ENCODE measurements around the gene TMEM220. TPM values are rescaled to one million over a fixed set of nuclear protein-coding genes. Genes with fewer than 3 reads are reported as not detected.

TMEM220 gene
- total and polyA plus RNA-seq, 4 donors: 2.8 to 13.8 (median 7.1) TPM

DNA sequence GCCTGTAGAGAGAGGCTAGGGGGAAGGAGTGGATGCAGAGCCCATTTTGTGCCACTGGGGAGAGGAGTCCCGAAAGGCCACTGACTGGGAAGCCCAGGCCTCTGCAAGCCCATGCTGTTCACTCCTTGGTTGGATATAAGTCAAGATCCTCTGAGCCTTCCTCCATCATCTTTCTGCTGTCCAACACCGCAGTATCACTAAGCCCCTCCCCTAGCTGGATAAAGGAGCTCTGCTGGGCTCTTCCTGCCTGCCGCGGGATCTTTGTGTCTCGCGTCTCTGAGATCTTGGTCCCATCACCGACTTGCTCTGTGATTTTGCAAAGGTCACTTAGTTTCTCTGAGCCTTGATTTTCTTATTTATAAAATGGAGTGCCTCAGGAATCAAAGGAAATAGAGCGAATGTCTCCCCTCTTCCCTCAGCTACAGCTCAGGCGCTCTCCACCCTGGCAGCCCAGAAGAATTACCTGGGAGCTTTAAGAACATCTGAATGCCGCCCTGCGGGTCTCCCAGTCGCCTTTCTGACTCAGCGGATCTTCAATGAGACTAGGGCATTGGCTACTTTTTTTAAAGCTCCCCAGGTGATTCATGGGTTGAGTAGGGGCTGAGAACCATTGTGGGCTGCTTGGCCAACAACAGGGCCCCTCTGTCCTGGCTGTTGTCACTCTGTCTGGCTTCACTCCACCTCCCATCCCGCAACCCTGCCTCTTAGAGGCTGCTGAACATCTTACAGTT lies 25.2 kb upstream of the TMEM220 start:
- no peak overlapping the region for H3K27ac ChIP-seq (ENCODE audit: low read depth in 1 of 2, low read length in 1 of 2)
- DNase-seq: no peak
- ATAC-seq (ENCODE audit: insufficient read depth, low FRiP score): no peak
- H3K27me3 ChIP-seq (ENCODE audit: control insufficient read depth in 3 of 3, insufficient read depth in 3 of 3, low read length in 2 of 3): no peaks in the 10 kb centered on the region
- no peak overlapping the region for H3K4me3 ChIP-seq
- WGBS, 2 donors: 51 to 80% methylated on average over 14 of the region's 14 CpGs
- TF ChIP-seq, protein P1, sequence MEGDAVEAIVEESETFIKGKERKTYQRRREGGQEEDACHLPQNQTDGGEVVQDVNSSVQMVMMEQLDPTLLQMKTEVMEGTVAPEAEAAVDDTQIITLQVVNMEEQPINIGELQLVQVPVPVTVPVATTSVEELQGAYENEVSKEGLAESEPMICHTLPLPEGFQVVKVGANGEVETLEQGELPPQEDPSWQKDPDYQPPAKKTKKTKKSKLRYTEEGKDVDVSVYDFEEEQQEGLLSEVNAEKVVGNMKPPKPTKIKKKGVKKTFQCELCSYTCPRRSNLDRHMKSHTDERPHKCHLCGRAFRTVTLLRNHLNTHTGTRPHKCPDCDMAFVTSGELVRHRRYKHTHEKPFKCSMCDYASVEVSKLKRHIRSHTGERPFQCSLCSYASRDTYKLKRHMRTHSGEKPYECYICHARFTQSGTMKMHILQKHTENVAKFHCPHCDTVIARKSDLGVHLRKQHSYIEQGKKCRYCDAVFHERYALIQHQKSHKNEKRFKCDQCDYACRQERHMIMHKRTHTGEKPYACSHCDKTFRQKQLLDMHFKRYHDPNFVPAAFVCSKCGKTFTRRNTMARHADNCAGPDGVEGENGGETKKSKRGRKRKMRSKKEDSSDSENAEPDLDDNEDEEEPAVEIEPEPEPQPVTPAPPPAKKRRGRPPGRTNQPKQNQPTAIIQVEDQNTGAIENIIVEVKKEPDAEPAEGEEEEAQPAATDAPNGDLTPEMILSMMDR (IDR thresholded peaks at IDR 0.05; ENCODE audit: control extremely low read depth, extremely low read depth): no peak
- peaks cover 0 to 9% (median 1%) of the 10 kb centered on the region in 5 donors for H3K4me1 ChIP-seq (ENCODE audit: control insufficient read depth in 5 of 5, insufficient read depth in 5 of 5, low read length in 5 of 5)
- no peaks in the 10 kb centered on the region for H3K9me3 ChIP-seq (ENCODE audit: control insufficient read depth in 4 of 4, insufficient read depth in 3 of 4, low read length in 3 of 4)
- no peaks in the 10 kb centered on the region for H3K36me3 ChIP-seq (ENCODE audit: control insufficient read depth in 4 of 4, insufficient read depth in 4 of 4, low read length in 4 of 4)
- no peak overlapping the region for H3K9ac ChIP-seq (ENCODE audit: insufficient read depth in 1 of 2, low read length in 2 of 2)

DNA sequence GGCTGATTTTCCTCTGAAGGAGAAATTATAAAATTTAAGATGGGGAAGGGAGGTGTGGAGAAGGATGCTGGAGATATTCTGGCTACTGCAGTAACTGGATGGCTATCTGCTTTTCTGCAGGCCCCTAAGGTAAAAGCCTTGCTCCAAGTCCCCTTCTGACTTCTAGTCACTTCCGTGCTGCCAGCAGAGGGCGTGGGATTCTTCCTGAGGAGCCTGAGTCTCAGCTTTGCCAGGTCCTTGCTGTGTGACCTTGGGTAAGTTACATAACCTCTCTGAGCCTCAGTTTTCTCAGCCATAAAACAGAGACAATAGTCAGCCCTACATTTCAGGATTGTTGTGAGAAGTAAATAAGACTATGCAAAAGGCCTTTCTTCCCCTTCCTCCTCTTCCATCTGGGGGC lies 24.3 kb upstream of the TMEM220 start:
- WGBS, 2 donors: 42 to 68% methylated on average over 2 of the region's 2 CpGs
- no peak for ATAC-seq (ENCODE audit: insufficient read depth, low FRiP score)
- TF ChIP-seq, protein P1 (IDR thresholded peaks at IDR 0.05; ENCODE audit: control extremely low read depth, extremely low read depth): no peak

DNA sequence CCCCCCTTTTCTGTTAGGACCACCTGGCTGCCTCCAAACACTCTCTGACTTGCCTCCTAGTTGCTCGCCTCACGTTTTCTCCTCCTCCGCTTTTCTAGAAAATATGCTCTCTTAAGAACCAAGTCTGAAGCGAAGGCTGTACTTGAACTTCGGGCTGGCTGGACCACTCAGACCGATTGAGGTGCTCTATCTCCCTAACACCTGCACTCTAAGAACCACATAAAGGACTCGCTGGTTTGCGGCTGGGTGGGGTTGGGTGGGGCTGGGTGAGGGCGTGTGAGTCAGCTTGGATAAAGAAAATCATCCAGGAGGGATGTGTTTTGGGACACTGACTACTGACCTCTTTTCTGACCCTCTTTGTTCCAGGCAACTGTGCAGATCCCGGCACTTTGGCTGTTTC lies 22.9 kb upstream of the TMEM220 start:
- Histone ChIP-seq H3K27ac (ENCODE audit: low read depth in 1 of 2, low read length in 1 of 2) (no peak overlapping the region), H3K9me3 (ENCODE audit: control insufficient read depth in 4 of 4, insufficient read depth in 3 of 4, low read length in 3 of 4) (no peaks in the 10 kb centered on the region), H3K9ac (ENCODE audit: insufficient read depth in 1 of 2, low read length in 2 of 2) (no peak overlapping the region), H3K36me3 (ENCODE audit: control insufficient read depth in 4 of 4, insufficient read depth in 4 of 4, low read length in 4 of 4) (no peaks in the 10 kb centered on the region), H3K4me3 (no peak overlapping the region), H3K27me3 (ENCODE audit: control insufficient read depth in 3 of 3, insufficient read depth in 3 of 3, low read length in 2 of 3) (no peaks in the 10 kb centered on the region), H3K4me1 (ENCODE audit: control insufficient read depth in 5 of 5, insufficient read depth in 5 of 5, low read length in 5 of 5) (peaks cover 0 to 9% (median 1%) of the 10 kb centered on the region in 5 donors)
- ATAC-seq (ENCODE audit: insufficient read depth, low FRiP score) (no peak), DNase-seq (no peak)
- TF ChIP-seq, protein P1 (IDR thresholded peaks at IDR 0.05; ENCODE audit: control extremely low read depth, extremely low read depth): no peak
- WGBS, 2 donors: 82 to 90% methylated on average over 10 of the region's 10 CpGs

More for the DNA sequence above, 24.3 kb upstream of the TMEM220 start:
- Histone ChIP-seq H3K36me3 (ENCODE audit: control insufficient read depth in 4 of 4, insufficient read depth in 4 of 4, low read length in 4 of 4) (no peaks in the 10 kb centered on the region), H3K9ac (ENCODE audit: insufficient read depth in 1 of 2, low read length in 2 of 2) (no peak overlapping the region), H3K9me3 (ENCODE audit: control insufficient read depth in 4 of 4, insufficient read depth in 3 of 4, low read length in 3 of 4) (no peaks in the 10 kb centered on the region), H3K27ac (ENCODE audit: low read depth in 1 of 2, low read length in 1 of 2) (no peak overlapping the region), H3K4me1 (ENCODE audit: control insufficient read depth in 5 of 5, insufficient read depth in 5 of 5, low read length in 5 of 5) (peaks cover 0 to 9% (median 1%) of the 10 kb centered on the region in 5 donors), H3K4me3 (no peak overlapping the region), H3K27me3 (ENCODE audit: control insufficient read depth in 3 of 3, insufficient read depth in 3 of 3, low read length in 2 of 3) (no peaks in the 10 kb centered on the region)
- no peak for DNase-seq
